Measurements from ENCODE around the gene ZHX3. TPM values are rescaled to one million over a fixed set of nuclear protein-coding genes. Genes with fewer than 3 reads are reported as not detected.

Gene ZHX3
- total RNA-seq, 1 donor from 2014 or later: 16.3 TPM

DNA sequence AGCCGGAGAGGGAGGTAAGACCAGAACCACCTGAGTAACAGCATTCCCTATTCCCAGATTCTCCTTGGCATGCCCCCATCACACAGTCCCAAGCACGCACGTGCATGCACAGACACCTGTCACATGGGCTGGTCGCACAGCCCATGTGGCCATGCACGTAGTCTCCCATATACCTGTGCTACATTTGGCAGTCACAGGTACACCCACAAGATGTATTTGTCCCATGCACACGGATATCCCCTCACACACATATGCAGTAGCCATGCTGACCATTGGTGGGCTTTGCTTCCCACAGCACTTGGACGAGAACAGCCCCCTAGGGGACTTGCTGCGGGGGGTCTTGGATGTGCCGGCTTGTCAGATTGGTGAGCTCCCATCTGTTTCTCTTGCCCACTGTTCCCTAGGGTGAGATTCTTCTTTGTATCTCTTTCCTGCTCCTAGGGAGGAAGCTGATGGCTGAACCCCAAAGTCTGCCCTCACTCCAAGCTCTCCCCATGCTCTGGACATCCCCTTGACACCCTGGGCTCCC, 148.3 kb downstream of the ZHX3 start:
- no peak for TF ChIP-seq CTCF (conservative IDR thresholded peaks at IDR 0.05)
- no peaks in the 10 kb centered on the region for H3K9me3 Mint-ChIP-seq
- H3K27me3 Mint-ChIP-seq: no peaks in the 10 kb centered on the region
- H3K4me3 Mint-ChIP-seq: no peak overlapping the region
- peaks cover 6% of the 10 kb centered on the region for H3K4me1 Mint-ChIP-seq (ENCODE audit: unreplicated experiment)
- DNase-seq (ENCODE audit: extremely low spot score, unreplicated experiment): no peak
- H3K27ac Mint-ChIP-seq: no peak overlapping the region
- peaks cover 11% of the 10 kb centered on the region for H3K36me3 Mint-ChIP-seq

GRCh38 chr20:41168281-41169161, 149.0 kb downstream of the ZHX3 start:
- Mint-ChIP-seq H3K36me3 (peaks cover 17% of the 10 kb centered on the region), H3K4me3 (no peak overlapping the region), H3K27me3 (no peaks in the 10 kb centered on the region), H3K4me1 (ENCODE audit: unreplicated experiment) (peaks cover 6% of the 10 kb centered on the region), H3K9me3 (no peaks in the 10 kb centered on the region), H3K27ac (no peak overlapping the region)
- TF ChIP-seq CTCF (conservative IDR thresholded peaks at IDR 0.05): no peak
- no peak for DNase-seq (ENCODE audit: extremely low spot score, unreplicated experiment)

DNA sequence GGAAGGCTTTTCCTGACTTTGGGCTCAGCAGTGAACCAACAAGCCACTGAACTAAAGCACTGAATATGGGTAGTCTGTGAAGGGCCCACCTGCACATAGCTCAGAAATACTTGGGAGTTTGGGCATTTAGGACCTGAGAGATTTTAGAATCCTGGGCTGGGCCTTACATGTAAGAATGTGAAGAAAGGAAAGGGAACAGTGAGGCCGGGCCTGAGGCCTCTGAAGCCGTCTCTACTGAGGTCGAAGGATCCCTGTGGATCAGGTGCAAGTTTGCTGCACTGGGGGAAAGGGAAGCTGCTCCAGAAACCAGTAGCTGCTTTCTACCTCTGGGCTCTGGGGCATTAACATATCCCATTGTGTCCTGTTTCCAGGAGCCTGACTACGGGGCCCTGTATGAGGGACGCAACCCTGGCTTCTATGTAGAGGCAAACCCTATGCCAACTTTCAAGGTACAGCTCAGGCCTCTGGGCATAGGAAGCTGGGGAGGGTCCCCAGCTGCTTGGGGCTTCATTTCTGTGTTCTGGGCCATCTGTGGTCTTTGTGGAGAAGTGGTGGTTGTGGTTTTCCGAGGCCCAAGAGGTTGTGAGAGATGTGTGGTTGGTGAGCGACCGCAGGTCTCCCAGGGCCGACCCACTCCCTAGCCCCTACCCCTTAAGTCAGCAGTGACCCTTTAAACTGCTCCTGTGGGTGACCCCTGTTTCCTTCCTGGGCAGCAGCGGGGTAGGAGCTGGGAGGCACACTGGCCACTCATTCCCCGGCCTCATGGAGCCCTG, 149.9 kb downstream of the ZHX3 start:
- Mint-ChIP-seq H3K4me1 (ENCODE audit: unreplicated experiment) (no peaks in the 10 kb centered on the region), H3K27ac (peak overlapping the region; percentile 6), H3K4me3 (no peak overlapping the region), H3K36me3 (peaks cover 17% of the 10 kb centered on the region), H3K27me3 (no peaks in the 10 kb centered on the region), H3K9me3 (no peaks in the 10 kb centered on the region)
- no peak for DNase-seq (ENCODE audit: extremely low spot score, unreplicated experiment)
- no peak for TF ChIP-seq CTCF (conservative IDR thresholded peaks at IDR 0.05)

GRCh38 chr20:41167118-41167470, 150.4 kb downstream of the ZHX3 start:
- H3K27ac Mint-ChIP-seq: peak overlapping the region; percentile 6
- H3K4me1 Mint-ChIP-seq (ENCODE audit: unreplicated experiment): no peaks in the 10 kb centered on the region
- no peak overlapping the region for H3K4me3 Mint-ChIP-seq
- peaks cover 17% of the 10 kb centered on the region for H3K36me3 Mint-ChIP-seq
- no peak for TF ChIP-seq CTCF (conservative IDR thresholded peaks at IDR 0.05)
- H3K27me3 Mint-ChIP-seq: no peaks in the 10 kb centered on the region
- DNase-seq (ENCODE audit: extremely low spot score, unreplicated experiment): no peak
- no peaks in the 10 kb centered on the region for H3K9me3 Mint-ChIP-seq

DNA sequence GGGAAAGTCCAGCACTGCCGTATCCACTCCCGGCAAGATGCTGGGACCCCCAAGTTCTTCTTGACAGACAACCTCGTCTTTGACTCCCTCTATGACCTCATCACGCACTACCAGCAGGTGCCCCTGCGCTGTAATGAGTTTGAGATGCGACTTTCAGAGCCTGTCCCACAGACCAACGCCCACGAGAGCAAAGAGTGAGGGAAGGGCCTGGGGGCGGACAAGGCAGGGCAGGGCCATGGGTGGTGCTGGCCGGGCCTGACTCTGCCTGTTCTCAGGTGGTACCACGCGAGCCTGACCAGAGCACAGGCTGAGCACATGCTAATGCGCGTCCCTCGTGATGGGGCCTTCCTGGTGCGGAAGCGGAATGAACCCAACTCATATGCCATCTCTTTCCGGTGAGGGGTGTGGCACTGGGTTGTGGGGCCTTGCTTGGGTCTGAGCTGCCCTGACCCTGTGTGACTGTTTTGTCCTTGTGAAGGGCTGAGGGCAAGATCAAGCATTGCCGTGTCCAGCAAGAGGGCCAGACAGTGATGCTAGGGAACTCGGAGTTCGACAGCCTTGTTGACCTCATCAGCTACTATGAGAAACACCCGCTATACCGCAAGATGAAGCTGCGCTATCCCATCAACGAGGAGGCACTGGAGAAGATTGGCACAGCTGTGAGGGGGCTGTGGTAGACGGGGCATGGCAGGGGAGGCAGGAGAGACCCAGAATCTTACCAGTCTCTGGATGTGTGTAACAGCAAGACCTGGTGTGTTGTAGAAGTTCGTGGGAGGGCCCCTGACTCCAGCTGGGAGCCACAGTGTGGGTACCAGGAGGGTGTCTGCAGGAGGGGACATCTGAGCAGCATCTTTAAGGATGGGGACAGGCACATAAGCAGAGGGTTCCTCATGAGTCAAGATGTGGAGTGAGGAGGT, 151.1 kb downstream of the ZHX3 start:
- no peaks in the 10 kb centered on the region for H3K9me3 Mint-ChIP-seq
- TF ChIP-seq CTCF (conservative IDR thresholded peaks at IDR 0.05): no peak
- H3K27me3 Mint-ChIP-seq: no peaks in the 10 kb centered on the region
- H3K27ac Mint-ChIP-seq: no peak overlapping the region
- H3K4me3 Mint-ChIP-seq: no peak overlapping the region
- H3K4me1 Mint-ChIP-seq (ENCODE audit: unreplicated experiment): no peaks in the 10 kb centered on the region
- DNase-seq (ENCODE audit: extremely low spot score, unreplicated experiment): no peak
- peaks cover 13% of the 10 kb centered on the region for H3K36me3 Mint-ChIP-seq

Measured in type B pancreatic cell (in vitro differentiated cells).